Common myeloid progenitor, CD34-positive (primary cell): ENCODE results near the gene NOD1.

ENCODE experiments used
- CTCF ChIA-PET: fragments of 350-600 bp; sonication (Branson Sonifier 250); formaldehyde crosslinking; loops from one replicate; lab custom pipeline; 2021; ENCODE audit warnings: antibody characterized with exemption; lab: Charles Lee
- POLR2A ChIA-PET: fragments of 350-600 bp; sonication (Branson Sonifier 250); formaldehyde crosslinking; loops from one replicate; lab custom pipeline; 2021; ENCODE audit warnings: antibody characterized with exemption; lab: Charles Lee
- DNase-seq, 3 donors: peaks; one replicate each; pipeline versions ENCODE4 v3.0.0 to v3.0.0-alpha.2; 2013
- H3K27ac ChIP-seq, 2 experiments: 1 replicate in 1 of 2; 2 replicates in 1 of 2; pipeline ENCODE4 v1.7.0; 2013; ENCODE audit warnings: inconsistent platforms in 2 of 2, low read length in 2 of 2, mild to moderate bottlenecking in 2 of 2, low read depth in 1 of 2, moderate library complexity in 1 of 2; ENCODE audit not compliant: severe bottlenecking in 2 of 2, insufficient read depth in 1 of 2, poor library complexity in 1 of 2
- H3K27me3 ChIP-seq, 5 experiments: replicated peaks in 2 of 5; 1 replicate in 3 of 5; 2 replicates in 2 of 5; pipeline versions ENCODE4 v1.6.1 to v1.7.0; 2013; ENCODE audit warnings: low read length in 4 of 5, mild to moderate bottlenecking in 2 of 5, moderate library complexity in 2 of 5, inconsistent platforms in 1 of 5; ENCODE audit not compliant: insufficient read depth in 5 of 5, control insufficient read depth in 4 of 5
- H3K36me3 ChIP-seq, 4 experiments: 1 replicate in 2 of 4; 2 replicates in 2 of 4; pipeline versions ENCODE4 v1.6.1 to v1.7.0; 2013; ENCODE audit warnings: low read length in 3 of 4, control low read depth in 1 of 4, mild to moderate bottlenecking in 1 of 4; ENCODE audit not compliant: control insufficient read depth in 4 of 4, insufficient read depth in 4 of 4
- H3K4me1 ChIP-seq, 4 experiments: 1 replicate in 3 of 4; 2 replicates in 1 of 4; pipeline versions ENCODE4 v1.6.1 to v1.7.1; 2013; ENCODE audit warnings: low read length in 3 of 4, mild to moderate bottlenecking in 3 of 4, control low read depth in 1 of 4, inconsistent platforms in 1 of 4, moderate library complexity in 1 of 4; ENCODE audit not compliant: control insufficient read depth in 4 of 4, insufficient read depth in 4 of 4; ENCODE audit errors: control extremely low read depth in 1 of 4
- H3K4me3 ChIP-seq, 7 experiments: 1 replicate in 4 of 7; 2 replicates in 3 of 7; pipeline versions ENCODE4 v1.5.1 to v1.7.0; 2013; ENCODE audit warnings: mild to moderate bottlenecking in 7 of 7, low read length in 6 of 7, moderate library complexity in 6 of 7, inconsistent platforms in 2 of 7, low read depth in 2 of 7, control low read depth in 1 of 7; ENCODE audit not compliant: insufficient read depth in 4 of 7, control insufficient read depth in 1 of 7; ENCODE audit errors: extremely low read depth in 1 of 7
- H3K9me3 ChIP-seq, 5 experiments: 1 replicate in 4 of 5; 2 replicates in 1 of 5; pipeline versions ENCODE4 v1.6.1 to v1.7.1; 2013; ENCODE audit warnings: low read length in 4 of 5, mild to moderate bottlenecking in 2 of 5, inconsistent platforms in 1 of 5, low read depth in 1 of 5, moderate library complexity in 1 of 5; ENCODE audit not compliant: control insufficient read depth in 4 of 5, insufficient read depth in 2 of 5; ENCODE audit errors: control extremely low read depth in 1 of 5
- WGBS: methylation state at CpG from one replicate; pipeline ENCODE4 v1.1.5; 2013; ENCODE audit not compliant: insufficient coverage; 5-methylcytosine and 5-hydroxymethylcytosine counted together

Gene NOD1

DNA sequence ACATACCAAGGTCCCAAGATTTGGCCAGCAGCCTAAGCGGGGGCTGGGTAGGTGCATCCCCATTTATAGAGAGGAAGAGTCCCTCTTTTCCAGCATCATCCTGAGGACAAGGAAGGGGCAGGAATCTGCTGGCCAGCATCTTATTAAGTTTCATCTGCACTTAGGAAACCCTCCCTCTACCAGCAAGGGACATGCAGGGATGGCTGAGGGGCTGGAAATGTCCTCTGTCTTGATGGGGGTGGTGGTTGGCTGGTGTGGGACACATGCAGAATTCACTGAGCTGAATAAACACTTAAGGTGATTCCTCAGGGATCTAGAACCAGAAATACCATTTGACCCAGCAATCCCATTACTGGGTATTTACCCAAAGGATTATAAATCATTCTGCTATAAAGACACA is 42.1 kb downstream of the NOD1 start:
- 100% methylated on average over 1 of the region's 1 CpG for WGBS
- Histone ChIP-seq H3K4me3 (no peak overlapping the region), H3K36me3 (peaks cover 4 to 49% (median 32%) of the 10 kb centered on the region in 4 experiments), H3K9me3 (no peaks in the 10 kb centered on the region), H3K4me1 (peaks cover 2 to 19% (median 15%) of the 10 kb centered on the region in 4 experiments), H3K27me3 (no peaks in the 10 kb centered on the region), H3K27ac (no peak overlapping the region)
- CTCF ChIA-PET, result no interaction called here
- POLR2A ChIA-PET, result no interaction called here
- DNase-seq, result no peak

DNA sequence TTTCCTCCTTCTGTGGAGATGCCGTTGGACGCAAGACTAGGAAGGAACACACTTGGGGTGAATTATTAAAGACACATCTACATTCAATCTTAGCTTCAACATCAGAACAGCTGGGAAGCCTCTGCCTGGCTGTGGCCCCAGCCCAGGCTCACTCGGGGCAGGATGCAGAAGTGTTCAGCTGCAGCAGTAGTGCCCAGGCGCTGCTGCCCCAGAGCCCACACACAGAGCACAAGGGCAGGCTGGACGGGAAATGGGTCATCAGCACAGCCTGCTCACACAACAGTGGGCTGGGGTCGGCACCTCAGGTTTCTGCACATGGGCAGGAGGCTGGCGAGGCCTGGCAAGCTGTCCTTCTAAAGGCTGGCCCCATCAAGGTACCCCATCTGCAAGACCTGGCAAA is 42.5 kb downstream of the NOD1 start:
- Histone ChIP-seq H3K36me3 (peaks cover 4 to 49% (median 32%) of the 10 kb centered on the region in 4 experiments), H3K9me3 (no peaks in the 10 kb centered on the region), H3K27ac (no peak overlapping the region), H3K4me3 (no peak overlapping the region), H3K4me1 (peaks cover 3 to 24% (median 20%) of the 10 kb centered on the region in 4 experiments), H3K27me3 (no peaks in the 10 kb centered on the region)
- CTCF ChIA-PET, result no interaction called here
- DNase-seq, result no peak
- POLR2A ChIA-PET, result no interaction called here
- WGBS, result 98% methylated on average over 5 of the region's 7 CpGs

DNA sequence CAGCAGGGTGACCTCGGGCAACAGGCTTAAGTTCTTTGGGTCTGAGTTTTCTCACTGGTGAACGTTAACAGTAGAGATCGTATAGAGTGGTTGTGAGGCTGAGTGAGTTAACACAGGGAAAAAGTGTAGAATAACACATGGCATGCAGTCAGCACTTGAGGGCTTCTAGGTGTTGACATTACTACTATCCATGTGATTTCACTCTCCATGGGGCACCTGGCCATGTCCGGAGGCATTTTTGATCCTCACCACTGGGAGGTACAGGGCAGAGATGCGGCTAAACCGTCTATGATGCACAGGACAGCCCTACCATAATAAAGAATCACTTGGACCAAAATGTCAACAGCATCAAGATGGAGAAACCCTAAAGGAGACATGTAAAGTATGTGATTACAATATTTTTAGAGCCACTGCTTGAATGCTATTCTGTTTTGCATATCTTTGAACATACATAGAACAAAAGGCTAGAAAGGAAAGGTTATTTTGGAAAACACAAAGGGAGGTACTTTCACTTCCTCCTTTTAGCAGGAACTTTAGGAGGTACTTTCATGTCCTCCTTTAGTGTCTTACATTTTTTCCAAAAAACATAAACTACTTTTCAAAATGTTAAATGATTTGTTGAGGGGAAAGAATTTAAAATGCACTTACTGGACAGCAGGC is 44.3 kb downstream of the NOD1 start:
- H3K4me1 ChIP-seq, result peaks cover 11 to 34% (median 28%) of the 10 kb centered on the region in 4 experiments
- no peaks in the 10 kb centered on the region for H3K9me3 ChIP-seq
- H3K36me3 ChIP-seq, result peaks cover 4 to 54% (median 37%) of the 10 kb centered on the region in 4 experiments
- no peak for DNase-seq
- WGBS, result 100% methylated on average over 3 of the region's 6 CpGs
- H3K27ac ChIP-seq, result no peak overlapping the region
- no peaks in the 10 kb centered on the region for H3K27me3 ChIP-seq
- CTCF ChIA-PET, result no interaction called here
- POLR2A ChIA-PET, result no interaction called here
- no peak overlapping the region for H3K4me3 ChIP-seq

DNA sequence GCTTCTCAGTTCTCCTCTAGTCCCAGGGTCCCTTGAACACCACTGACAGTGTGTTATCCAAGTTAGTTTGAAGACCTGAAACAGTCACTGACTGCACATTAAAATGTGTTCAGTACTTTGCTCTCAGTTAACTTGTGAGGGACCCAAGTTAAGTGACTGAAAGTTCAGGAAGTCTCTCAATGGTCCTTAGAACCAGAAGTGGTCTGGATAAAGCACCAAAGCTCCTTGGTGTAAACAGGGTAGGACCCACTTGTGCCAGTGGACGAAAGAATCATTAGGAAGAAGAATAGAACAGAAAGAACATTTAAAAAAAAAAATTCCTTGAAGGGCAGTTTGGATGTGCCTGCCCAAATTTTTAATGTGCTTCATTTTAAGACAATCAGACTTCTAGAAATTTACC is 45.1 kb downstream of the NOD1 start:
- Histone ChIP-seq H3K4me3 (no peak overlapping the region), H3K27me3 (no peaks in the 10 kb centered on the region), H3K9me3 (no peaks in the 10 kb centered on the region), H3K27ac (no peak overlapping the region), H3K36me3 (peaks cover 4 to 56% (median 41%) of the 10 kb centered on the region in 4 experiments), H3K4me1 (peaks cover 11 to 39% (median 30%) of the 10 kb centered on the region in 4 experiments)
- no peak for DNase-seq
- CTCF ChIA-PET, result no interaction called here
- no CpG with 5 or more reads among the region's 1 CpG for WGBS
- POLR2A ChIA-PET, result no interaction called here

DNA sequence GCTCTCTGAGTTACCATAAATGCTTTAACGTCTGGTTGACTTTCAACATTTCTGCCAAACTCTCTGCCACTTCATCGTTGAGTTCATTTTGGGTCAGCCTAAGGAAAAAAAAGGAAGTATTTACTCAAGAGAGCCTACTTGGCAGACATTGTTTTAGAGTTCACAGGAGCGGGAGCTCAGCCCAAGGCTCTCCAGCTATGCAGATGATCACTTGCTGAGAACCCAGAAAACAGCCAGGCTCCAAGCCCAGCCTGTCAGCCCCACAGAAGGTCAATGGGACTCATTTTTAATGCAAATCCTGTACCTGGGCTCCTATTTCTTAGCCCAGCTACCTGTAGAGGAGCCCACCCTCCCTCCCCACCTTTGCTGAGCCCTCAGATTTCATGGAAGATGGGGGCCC is 45.5 kb downstream of the NOD1 start:
- Histone ChIP-seq H3K4me3 (no peak overlapping the region), H3K9me3 (no peaks in the 10 kb centered on the region), H3K36me3 (peaks cover 4 to 54% (median 39%) of the 10 kb centered on the region in 4 experiments), H3K27ac (no peak overlapping the region), H3K27me3 (no peaks in the 10 kb centered on the region), H3K4me1 (peaks cover 11 to 39% (median 30%) of the 10 kb centered on the region in 4 experiments)
- ChIA-PET CTCF (no interaction called here), POLR2A (no interaction called here)
- WGBS, result 5% methylated on average over 3 of the region's 3 CpGs
- DNase-seq, result peak; percentile 22 to 68 (median 59)

DNA sequence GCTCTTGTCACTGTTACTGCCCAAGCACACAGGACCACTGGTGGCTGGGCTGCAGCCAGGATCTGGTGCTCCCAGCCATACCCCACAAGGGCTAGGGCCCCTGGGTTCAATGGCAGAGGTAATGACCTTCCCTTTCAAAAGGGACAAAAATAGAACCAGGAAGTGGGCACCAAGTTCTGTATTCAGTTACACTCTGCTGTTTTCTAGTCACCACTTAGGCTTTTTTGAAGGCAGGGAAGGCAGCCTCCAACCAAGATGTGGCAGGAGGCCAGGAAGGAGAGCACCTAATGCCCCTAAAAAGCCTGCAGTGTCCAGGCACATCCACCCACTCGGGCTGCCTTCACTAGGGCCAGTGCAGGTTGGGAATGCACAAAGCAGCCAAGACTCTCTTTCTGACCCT is 47.8 kb downstream of the NOD1 start:
- H3K27ac ChIP-seq, result no peak overlapping the region
- ChIA-PET POLR2A (no interaction called here), CTCF (no interaction called here)
- 0% methylated on average over 1 of the region's 1 CpG for WGBS
- DNase-seq, result peak in 1 of 3 donors; percentile 33
- no peaks in the 10 kb centered on the region for H3K9me3 ChIP-seq
- H3K4me3 ChIP-seq, result peak overlapping the region in 2 of 7 experiments; percentile 20 to 21
- no peaks in the 10 kb centered on the region for H3K27me3 ChIP-seq
- H3K36me3 ChIP-seq, result peaks cover 4 to 57% (median 34%) of the 10 kb centered on the region in 4 experiments
- H3K4me1 ChIP-seq, result peaks cover 11 to 39% (median 30%) of the 10 kb centered on the region in 4 experiments

DNA sequence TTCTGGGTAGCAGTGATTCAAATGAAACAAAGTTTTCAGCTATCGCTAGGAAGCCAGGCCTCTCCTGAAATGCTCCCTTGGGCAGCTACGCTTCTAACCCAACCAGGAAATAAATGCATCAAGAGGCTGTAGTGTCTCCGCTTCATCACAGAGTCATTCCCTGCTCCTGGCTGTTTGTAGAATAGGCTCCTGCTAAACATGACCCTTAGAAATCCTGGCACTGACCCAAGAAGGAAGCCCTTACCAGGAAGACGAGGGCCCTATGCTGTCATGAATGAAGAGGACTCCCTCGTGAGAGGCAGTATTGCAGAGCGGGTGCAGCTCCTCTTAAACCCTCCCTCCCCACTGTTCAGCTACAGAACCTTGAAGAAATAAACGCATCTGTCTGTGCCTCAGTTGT is 48.3 kb downstream of the NOD1 start:
- Histone ChIP-seq H3K36me3 (peaks cover 9 to 57% (median 35%) of the 10 kb centered on the region in 4 experiments), H3K4me1 (peaks cover 11 to 39% (median 30%) of the 10 kb centered on the region in 4 experiments), H3K9me3 (no peaks in the 10 kb centered on the region), H3K27ac (no peak overlapping the region), H3K4me3 (no peak overlapping the region), H3K27me3 (no peaks in the 10 kb centered on the region)
- ChIA-PET POLR2A (no interaction called here), CTCF (interaction anchor here (1.2 kb wide), 1 partner anchor 114 kb away, joined by 4 read pairs; no protein-coding TSS in a partner anchor)
- DNase-seq, result no peak
- WGBS, result 74% methylated on average over 7 of the region's 7 CpGs
